Bronchial epithelial cell (primary cell): ENCODE measurements around the gene ZNF653. TPM values are rescaled to one million over a fixed set of nuclear protein-coding genes. Genes with fewer than 3 reads are reported as not detected.

ENCODE experiments used
- DNase-seq: peaks from one replicate; pipeline ENCODE4 v3.0.0-alpha.2; 2010; ENCODE audit warnings: low read depth
- FAIRE-seq: peaks from 2 replicates; lab custom pipeline; 2011; peaks lifted over from hg19 to GRCh38; lab: Jason Lieb, UNC
- H3K27me3 ChIP-seq: 2 replicates; pipeline ENCODE4 v1.5.1; 2011; ENCODE audit warnings: low read length; ENCODE audit not compliant: control insufficient read depth, insufficient read depth
- H3K36me3 ChIP-seq: 2 replicates; pipeline ENCODE4 v1.5.1; 2011; ENCODE audit warnings: low read length; ENCODE audit not compliant: control insufficient read depth, insufficient read depth
- H3K4me3 ChIP-seq: 2 replicates; pipeline ENCODE4 v1.5.1; 2011; ENCODE audit warnings: mild to moderate bottlenecking, low read depth, low read length, control low read depth
- total RNA-seq: library from RNA; depleted of rRNA; stranded (reverse); fragments of >200 nt; gene quantifications from 2 replicates; pipeline ENCODE4 v1.2.1, GENCODE V29; 2014
- TF ChIP-seq, protein P1 (sequence below): IDR thresholded peaks from 2 replicates; pipeline ENCODE4 v1.5.1; 2011; ENCODE audit warnings: mild to moderate bottlenecking, moderate library complexity, low read length, control low read depth, inconsistent platforms; ENCODE audit not compliant: insufficient read depth, severe bottlenecking

ZNF653 gene
- total RNA-seq, 1 donor from 2014 or later, result 5.3 TPM

GRCh38 chr19:11507370-11508078 is 1.9 kb upstream of the ZNF653 start:
- FAIRE-seq (no peak), DNase-seq (no peak)
- Histone ChIP-seq H3K4me3 (no peak overlapping the region), H3K36me3 (no peaks in the 10 kb centered on the region), H3K27me3 (no peaks in the 10 kb centered on the region)
- TF ChIP-seq, protein P1, sequence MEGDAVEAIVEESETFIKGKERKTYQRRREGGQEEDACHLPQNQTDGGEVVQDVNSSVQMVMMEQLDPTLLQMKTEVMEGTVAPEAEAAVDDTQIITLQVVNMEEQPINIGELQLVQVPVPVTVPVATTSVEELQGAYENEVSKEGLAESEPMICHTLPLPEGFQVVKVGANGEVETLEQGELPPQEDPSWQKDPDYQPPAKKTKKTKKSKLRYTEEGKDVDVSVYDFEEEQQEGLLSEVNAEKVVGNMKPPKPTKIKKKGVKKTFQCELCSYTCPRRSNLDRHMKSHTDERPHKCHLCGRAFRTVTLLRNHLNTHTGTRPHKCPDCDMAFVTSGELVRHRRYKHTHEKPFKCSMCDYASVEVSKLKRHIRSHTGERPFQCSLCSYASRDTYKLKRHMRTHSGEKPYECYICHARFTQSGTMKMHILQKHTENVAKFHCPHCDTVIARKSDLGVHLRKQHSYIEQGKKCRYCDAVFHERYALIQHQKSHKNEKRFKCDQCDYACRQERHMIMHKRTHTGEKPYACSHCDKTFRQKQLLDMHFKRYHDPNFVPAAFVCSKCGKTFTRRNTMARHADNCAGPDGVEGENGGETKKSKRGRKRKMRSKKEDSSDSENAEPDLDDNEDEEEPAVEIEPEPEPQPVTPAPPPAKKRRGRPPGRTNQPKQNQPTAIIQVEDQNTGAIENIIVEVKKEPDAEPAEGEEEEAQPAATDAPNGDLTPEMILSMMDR, result no peak

DNA sequence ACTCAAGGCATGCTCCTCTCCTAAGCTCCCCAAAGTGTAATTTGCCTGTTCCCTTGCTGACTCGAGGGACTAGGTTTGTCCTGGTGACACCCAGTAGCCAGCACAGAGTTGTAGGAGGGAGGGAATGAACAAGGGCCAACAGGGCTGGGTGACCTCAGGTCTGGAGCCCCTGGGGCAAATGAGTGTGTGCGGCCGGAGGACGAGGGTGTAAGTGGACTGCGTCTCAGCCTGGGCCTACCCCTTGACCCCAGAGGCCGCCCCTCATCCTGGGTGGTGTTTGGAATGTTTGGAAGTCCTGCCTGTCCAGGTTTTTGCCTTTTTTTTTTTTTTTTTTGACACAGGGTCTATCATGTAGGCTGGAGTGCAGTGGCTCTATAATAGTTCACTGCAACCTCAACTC is 1.3 kb upstream of the ZNF653 start:
- Histone ChIP-seq H3K27me3 (no peaks in the 10 kb centered on the region), H3K36me3 (no peaks in the 10 kb centered on the region), H3K4me3 (no peak overlapping the region)
- no peak for FAIRE-seq
- TF ChIP-seq, protein P1, result no peak
- DNase-seq, result no peak

DNA sequence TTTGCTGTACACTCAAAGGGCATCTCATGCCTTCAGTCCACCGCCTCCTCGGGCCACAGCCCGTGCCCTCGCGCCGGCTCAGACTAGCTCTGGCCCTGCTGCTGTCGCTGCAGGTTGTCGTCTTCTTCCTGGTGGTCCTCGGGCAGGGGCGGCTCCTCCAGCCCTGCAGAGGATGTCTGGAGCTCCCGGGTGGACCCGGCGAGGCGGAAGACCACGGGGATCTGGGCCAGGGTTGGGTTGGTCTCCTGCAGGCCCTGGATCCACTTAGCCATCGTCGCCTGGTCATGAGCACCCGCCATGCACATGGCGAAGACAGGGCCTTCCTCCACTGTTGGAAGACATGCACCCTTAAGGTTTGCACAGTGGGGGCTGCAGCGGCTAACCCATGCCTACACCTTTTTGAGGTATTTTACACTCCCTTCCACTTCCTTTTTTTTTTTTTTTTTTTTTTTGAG is 489 bp upstream of the ZNF653 start:
- FAIRE-seq (no peak), DNase-seq (no peak)
- TF ChIP-seq, protein P1, result no peak
- Histone ChIP-seq H3K4me3 (peak overlapping the region; percentile 71), H3K36me3 (no peaks in the 10 kb centered on the region), H3K27me3 (no peaks in the 10 kb centered on the region)

GRCh38 chr19:11505032-11505503 is 571 bp downstream of the ZNF653 start:
- TF ChIP-seq, protein P1, result no peak
- DNase-seq, result peak; percentile 87
- FAIRE-seq, result no peak
- Histone ChIP-seq H3K4me3 (peak overlapping the region; percentile 71), H3K27me3 (no peaks in the 10 kb centered on the region), H3K36me3 (no peaks in the 10 kb centered on the region)

DNA sequence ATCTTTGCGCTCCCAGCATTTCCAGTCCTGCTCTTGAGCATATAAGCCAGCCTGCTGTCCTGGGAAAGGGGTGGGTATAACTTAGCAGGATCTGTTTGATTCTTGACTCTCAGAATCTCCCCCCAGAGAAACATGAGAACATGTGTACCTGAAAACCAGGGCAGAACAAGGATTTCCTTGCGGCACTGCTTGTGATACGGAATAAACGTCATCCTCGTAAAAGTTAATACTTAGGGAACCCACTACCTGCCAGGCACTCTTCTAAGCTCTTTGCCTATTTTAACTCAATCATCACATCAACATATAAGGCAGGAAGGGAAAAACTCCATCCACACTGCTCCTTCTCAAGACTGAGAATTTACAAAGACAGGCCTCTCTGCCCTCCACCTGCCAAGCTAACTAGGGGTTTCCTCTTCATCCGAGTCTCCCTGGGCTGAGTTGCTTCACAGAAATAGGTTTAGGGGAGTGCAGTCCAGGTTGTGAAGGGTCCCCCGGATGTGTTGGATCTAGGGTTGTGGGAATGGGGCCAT is 1.1 kb downstream of the ZNF653 start:
- TF ChIP-seq, protein P1, result no peak
- no peak for FAIRE-seq
- H3K27me3 ChIP-seq, result no peaks in the 10 kb centered on the region
- H3K4me3 ChIP-seq, result peak overlapping the region; percentile 71
- DNase-seq, result no peak
- H3K36me3 ChIP-seq, result no peaks in the 10 kb centered on the region
